Fibroblast of lung (primary cell): ENCODE results near the gene COX7A2. TPM values are rescaled to one million over a fixed set of nuclear protein-coding genes. Genes with fewer than 3 reads are reported as not detected.
A peak's percentile ranks its signal among the peaks of the same experiment; 100 is the strongest.

Source experiments
- DNase-seq, 2 donors: peaks; one replicate each; pipeline versions ENCODE4 v3.0.0 to v3.0.0-alpha.2; 2010; ENCODE audit warnings: low read depth in 2 of 2
- H2AFZ ChIP-seq: 2 replicates; pipeline ENCODE4 v1.5.1; 2012; ENCODE audit warnings: low read length, control low read depth, inconsistent platforms
- H3K27ac ChIP-seq: 2 replicates; pipeline ENCODE4 v1.5.1; 2011; ENCODE audit warnings: low read length, control low read depth; ENCODE audit not compliant: insufficient read depth
- H3K27me3 ChIP-seq: 2 replicates; pipeline ENCODE4 v1.5.1; 2011; ENCODE audit warnings: mild to moderate bottlenecking, low read length; ENCODE audit not compliant: control insufficient read depth, insufficient read depth
- H3K36me3 ChIP-seq: 2 replicates; pipeline ENCODE4 v1.5.1; 2011; ENCODE audit warnings: low read length; ENCODE audit not compliant: control insufficient read depth, insufficient read depth
- H3K4me1 ChIP-seq: 2 replicates; pipeline ENCODE4 v1.5.1; 2011; ENCODE audit warnings: low read length; ENCODE audit not compliant: control insufficient read depth, insufficient read depth; ENCODE audit errors: extremely low read depth
- H3K4me2 ChIP-seq: 2 replicates; pipeline ENCODE4 v1.5.1; 2011; ENCODE audit warnings: low read length, control low read depth; ENCODE audit not compliant: insufficient read depth; ENCODE audit errors: extremely low read depth
- H3K4me3 ChIP-seq, 4 experiments: fragments of 200-600 bp in 1 of 4; sonication (generic) in 1 of 4; replicated peaks in 1 of 4; 2 replicates each; pipeline ENCODE4 v1.5.1; 2011 to 2016; ENCODE audit warnings: low read length in 4 of 4, low read depth in 3 of 4, mild to moderate bottlenecking in 3 of 4, control low read depth in 2 of 4, inconsistent platforms in 1 of 4, mixed read lengths in 1 of 4; ENCODE audit not compliant: insufficient read depth in 1 of 4; ENCODE audit errors: control extremely low read depth in 1 of 4
- H3K79me2 ChIP-seq: 2 replicates; pipeline ENCODE4 v1.5.1; 2012; ENCODE audit warnings: mild to moderate bottlenecking, low read length, inconsistent platforms; ENCODE audit not compliant: control insufficient read depth, insufficient read depth
- H3K9ac ChIP-seq: 2 replicates; pipeline ENCODE4 v1.5.1; 2011; ENCODE audit warnings: mild to moderate bottlenecking, low read length, control low read depth; ENCODE audit not compliant: insufficient read depth
- H3K9me3 ChIP-seq: 2 replicates; pipeline ENCODE4 v1.5.1; 2012; ENCODE audit warnings: low read depth, low read length; ENCODE audit not compliant: control insufficient read depth, insufficient read depth
- H4K20me1 ChIP-seq: 2 replicates; pipeline ENCODE4 v1.5.1; 2011; ENCODE audit warnings: low read length; ENCODE audit not compliant: control insufficient read depth, insufficient read depth; ENCODE audit errors: extremely low read depth
- CTCF ChIP-seq, 2 donors: IDR thresholded peaks in 1 of 2; conservative IDR thresholded peaks in 1 of 2; 1 replicate in 1 of 2; 2 replicates in 1 of 2; pipeline ENCODE4 v1.5.1; 2011 to 2012; ENCODE audit warnings: low read length in 2 of 2, control low read depth in 1 of 2, inconsistent platforms in 1 of 2, low read depth in 1 of 2, mild to moderate bottlenecking in 1 of 2
- EZH2 ChIP-seq: IDR thresholded peaks from 2 replicates; pipeline ENCODE4 v1.5.1; 2012; ENCODE audit warnings: low read length, control low read depth, mild to moderate bottlenecking; ENCODE audit errors: missing control alignments
- polyA plus RNA-seq, 2 donors: library from polyadenylated mRNA; depleted of rRNA in 1 of 2; stranded (reverse) in 1 of 2; unstranded in 1 of 2; fragments of >200 nt; gene quantifications; 2 replicates each; pipeline ENCODE4 v1.2.1, GENCODE V29; 2011 to 2012; ENCODE audit warnings: missing spikeins in 1 of 2
- total RNA-seq: library from RNA; depleted of rRNA; stranded (reverse); fragments of >200 nt; gene quantifications from 2 replicates; pipeline ENCODE4 v1.2.1, GENCODE V29; 2014

Gene COX7A2
- total and polyA plus RNA-seq, 2 donors (not counting 1 experiment from before 2014, with no cell fraction given) = 115 to 159 TPM

- no peak overlapping the region for H3K9ac ChIP-seq
- no peaks in the 10 kb centered on the region for H3K36me3 ChIP-seq
- no peaks in the 10 kb centered on the region for H4K20me1 ChIP-seq
- H3K4me1 ChIP-seq = peaks cover 21% of the 10 kb centered on the region
- DNase-seq = peak; percentile 82 to 84
- H3K4me3 ChIP-seq = no peak overlapping the region
- peaks cover 83% of the 10 kb centered on the region for H3K79me2 ChIP-seq
- no peaks in the 10 kb centered on the region for H3K27me3 ChIP-seq
- H3K27ac ChIP-seq = peak overlapping the region; percentile 26
- no peaks in the 10 kb centered on the region for H3K9me3 ChIP-seq
- H3K4me2 ChIP-seq = no peak overlapping the region
- H2AFZ ChIP-seq = no peak overlapping the region
- TF ChIP-seq CTCF (conservative IDR thresholded peaks at IDR 0.05 in 1 of 2, IDR thresholded peaks at IDR 0.05 in 1 of 2; ENCODE audit: low read depth in 1 of 2, low read length in 2 of 2) (no peak), EZH2 (no peak)
Observed at GRCh38 chr6:75272145-75272840, 28.7 kb upstream of the COX7A2 start.

- no peaks in the 10 kb centered on the region for H3K27me3 ChIP-seq
- no peak for DNase-seq
- no peak overlapping the region for H3K4me2 ChIP-seq
- TF ChIP-seq CTCF (conservative IDR thresholded peaks at IDR 0.05 in 1 of 2, IDR thresholded peaks at IDR 0.05 in 1 of 2; ENCODE audit: low read depth in 1 of 2, low read length in 2 of 2) (no peak), EZH2 (no peak)
- H4K20me1 ChIP-seq = no peaks in the 10 kb centered on the region
- H3K79me2 ChIP-seq = peaks cover 74% of the 10 kb centered on the region
- no peak overlapping the region for H3K9ac ChIP-seq
- no peak overlapping the region for H2AFZ ChIP-seq
- H3K36me3 ChIP-seq = no peaks in the 10 kb centered on the region
- no peak overlapping the region for H3K27ac ChIP-seq
- H3K4me3 ChIP-seq = no peak overlapping the region
- H3K9me3 ChIP-seq = no peaks in the 10 kb centered on the region
- H3K4me1 ChIP-seq = peaks cover 12% of the 10 kb centered on the region
Observed at GRCh38 chr6:75268988-75269354, 25.4 kb upstream of the COX7A2 start.

GRCh38 chr6:75268121-75268987 is 24.8 kb upstream of the COX7A2 start:
- Histone ChIP-seq H2AFZ (no peak overlapping the region), H3K9ac (no peak overlapping the region), H3K4me2 (peak overlapping the region; percentile 20), H3K4me3 (peak overlapping the region in 1 of 4 experiments; percentile 5), H3K27me3 (no peaks in the 10 kb centered on the region), H3K36me3 (no peaks in the 10 kb centered on the region), H3K79me2 (peaks cover 69% of the 10 kb centered on the region), H3K27ac (no peak overlapping the region), H4K20me1 (no peaks in the 10 kb centered on the region), H3K4me1 (peaks cover 10% of the 10 kb centered on the region), H3K9me3 (no peaks in the 10 kb centered on the region)
- no peak for TF ChIP-seq CTCF (conservative IDR thresholded peaks at IDR 0.05 in 1 of 2, IDR thresholded peaks at IDR 0.05 in 1 of 2; ENCODE audit: low read depth in 1 of 2, low read length in 2 of 2)
- TF ChIP-seq EZH2 = no peak
- peak in 1 of 2 donors; percentile 55 for DNase-seq
